SH-SY5Y (cell line): Measurements from ENCODE around the gene OTOGL.

Experiments
- GATA2 ChIP-seq: IDR thresholded peaks from 2 replicates; pipeline ENCODE4 v1.6.1; 2011; ENCODE audit warnings: mild to moderate bottlenecking, low read depth, low read length
- GATA3 ChIP-seq: IDR thresholded peaks from 2 replicates; pipeline ENCODE4 v1.6.1; 2011; ENCODE audit warnings: low read depth, mild to moderate bottlenecking, low read length, moderate library complexity

Gene OTOGL

GRCh38 chr12:80099259-80099658 lies at the start of gene OTOGL:
OTOGL (plus strand) TSS chr12:80099537; CDS start chr12:80209432, 109,895 bp downstream.
- no peak for TF ChIP-seq GATA3
- no peak for TF ChIP-seq GATA2

- no peak for TF ChIP-seq GATA2
Observed at GRCh38 chr12:80050236-80050635, 49.1 kb upstream of the OTOGL start.

DNA sequence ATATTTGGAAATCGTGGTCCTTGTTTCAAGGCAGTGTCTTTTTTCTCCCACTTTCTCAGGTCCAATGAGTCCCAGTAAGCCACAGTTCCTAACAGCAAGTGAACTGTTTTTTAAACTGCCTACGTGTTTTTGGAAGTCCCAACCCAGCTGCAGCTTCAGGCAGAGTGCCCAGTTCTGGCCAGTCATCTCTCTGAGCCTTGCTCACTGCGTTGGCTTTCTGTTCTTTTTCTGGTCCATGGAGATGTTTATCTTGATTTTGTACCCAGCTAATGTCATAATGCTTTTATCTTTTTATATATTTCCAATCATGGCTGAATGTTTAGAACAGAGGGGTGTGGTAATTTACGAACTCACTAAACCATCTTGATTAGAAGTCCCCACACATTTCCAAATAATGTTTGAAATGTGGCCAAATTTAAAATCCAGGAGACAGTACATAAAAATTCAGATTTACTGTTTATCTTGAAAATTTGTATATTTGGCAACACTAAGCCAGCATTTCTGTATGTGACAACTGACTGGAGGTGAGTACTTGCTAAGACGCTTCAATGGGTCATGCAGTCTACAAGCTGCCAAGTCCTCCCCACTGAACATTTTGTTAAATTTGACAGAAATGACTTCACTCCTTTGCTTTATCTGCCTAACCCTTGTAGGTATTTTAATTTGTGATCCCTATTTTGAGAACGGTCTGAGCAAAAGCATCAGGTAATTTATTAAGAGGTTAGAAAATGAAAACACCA lies 46.1 kb upstream of the OTOGL start:
- TF ChIP-seq GATA3: no peak
- TF ChIP-seq GATA2: peak; percentile 49; the same call in 1 of the 2 replicates

DNA sequence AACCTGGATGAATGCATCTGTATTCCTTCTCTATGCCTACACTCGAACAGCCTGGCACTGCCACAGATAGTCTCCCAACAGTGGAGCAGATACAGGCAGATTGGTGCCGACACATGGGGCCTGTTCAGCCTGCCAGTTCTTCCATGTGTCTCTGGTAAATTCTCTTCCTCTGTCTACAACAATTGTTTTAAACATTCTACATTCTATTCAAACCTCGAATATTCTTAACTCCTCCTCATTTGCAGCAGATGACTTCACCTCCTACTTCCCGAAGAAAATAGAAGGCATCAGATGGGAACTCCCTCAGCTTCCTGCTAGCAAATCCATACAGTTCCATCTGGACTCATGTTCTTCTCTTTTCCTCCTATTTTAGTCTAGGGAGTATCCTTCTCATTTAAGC lies 43.1 kb upstream of the OTOGL start:
- TF ChIP-seq GATA3 (no peak), GATA2 (no peak)

GRCh38 chr12:80056845-80057244 lies 42.5 kb upstream of the OTOGL start:
- TF ChIP-seq GATA2 (no peak), GATA3 (no peak)

DNA sequence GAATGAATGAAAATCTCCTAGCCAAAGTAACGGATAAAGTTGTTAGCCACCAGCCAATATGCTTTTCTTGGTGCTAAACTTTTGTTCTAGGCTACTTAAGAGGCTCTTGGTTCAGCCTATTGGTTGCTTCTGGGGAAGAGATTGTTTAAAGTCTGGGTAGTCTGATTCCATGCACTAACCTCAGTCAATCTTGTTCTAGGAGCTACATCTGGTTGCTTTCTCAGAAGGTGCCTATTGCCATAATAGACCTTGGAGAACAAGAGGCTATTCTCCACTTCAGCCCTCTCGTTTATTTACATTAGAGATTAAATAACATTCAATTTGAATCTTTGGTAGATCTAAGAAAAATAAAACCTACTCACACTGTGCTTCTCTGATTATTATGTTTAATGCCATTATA lies 40.8 kb upstream of the OTOGL start:
- TF ChIP-seq GATA3 (no peak), GATA2 (no peak)

DNA sequence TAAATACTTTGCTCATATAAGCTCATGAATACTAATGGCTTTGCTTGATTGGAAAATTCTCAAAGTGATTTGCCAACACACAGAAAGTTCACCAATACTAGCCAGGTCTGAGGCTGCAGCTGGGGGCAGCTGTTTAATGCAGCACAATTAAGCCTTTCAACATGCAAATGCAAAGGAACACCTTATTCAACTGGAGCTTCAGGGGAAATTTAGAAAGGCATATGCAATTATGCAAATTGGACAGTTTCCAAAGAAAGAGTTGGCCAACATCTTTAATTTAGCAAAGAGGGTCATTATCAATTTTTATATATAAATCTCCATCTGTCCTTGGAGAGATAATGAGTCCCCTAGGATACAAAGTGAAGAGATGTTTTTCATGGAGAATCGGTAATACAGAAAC lies 40.2 kb upstream of the OTOGL start:
- TF ChIP-seq GATA3 (no peak), GATA2 (no peak)

DNA sequence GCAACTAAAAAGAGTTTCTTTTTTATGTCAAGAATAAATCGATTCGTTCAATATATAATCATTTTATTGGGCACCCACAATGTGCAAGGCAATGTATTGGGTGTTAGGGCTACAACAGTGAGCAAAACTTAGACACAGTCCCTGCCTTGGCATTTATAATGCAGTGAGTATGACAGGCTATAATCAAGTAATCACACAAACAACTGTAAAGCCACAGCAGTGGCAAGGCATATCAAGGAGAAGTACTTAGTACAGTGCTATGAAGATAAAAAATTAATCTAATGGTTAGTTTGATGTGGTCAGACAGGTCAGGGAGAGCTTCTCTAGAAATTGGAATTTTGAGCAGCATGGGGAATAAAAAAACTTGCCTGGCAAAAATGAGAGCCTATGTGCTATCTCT lies 39.5 kb upstream of the OTOGL start:
- no peak for TF ChIP-seq GATA3
- TF ChIP-seq GATA2: no peak

- TF ChIP-seq GATA3 (no peak), GATA2 (no peak)
Observed at GRCh38 chr12:80064269-80064668, 35.1 kb upstream of the OTOGL start.

GRCh38 chr12:80064951-80065350 lies 34.4 kb upstream of the OTOGL start:
- TF ChIP-seq GATA3 (no peak), GATA2 (no peak)

DNA sequence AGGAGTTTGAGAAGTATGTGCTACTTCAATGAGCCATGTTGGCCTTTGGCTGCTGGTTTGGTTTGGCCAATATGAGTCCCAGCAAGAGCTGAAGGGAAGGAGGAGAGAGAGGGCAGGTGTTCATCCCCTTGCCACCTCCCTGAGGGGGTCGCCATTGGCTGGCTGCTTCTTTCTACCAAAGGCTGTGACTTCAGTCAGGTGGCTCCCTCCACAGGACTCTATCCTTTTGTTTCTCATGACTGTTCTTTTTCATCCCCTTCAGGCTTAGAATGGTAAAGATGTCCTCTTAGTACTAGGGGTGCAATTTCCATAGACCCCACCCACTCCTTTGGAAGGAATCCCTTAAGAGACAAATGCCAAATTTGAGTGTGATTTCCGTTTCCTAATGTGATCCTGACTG lies 31.2 kb upstream of the OTOGL start:
- TF ChIP-seq GATA2 (no peak), GATA3 (no peak)

- TF ChIP-seq GATA3 (no peak), GATA2 (no peak)
Observed at GRCh38 chr12:80086025-80086424, 13.3 kb upstream of the OTOGL start.

DNA sequence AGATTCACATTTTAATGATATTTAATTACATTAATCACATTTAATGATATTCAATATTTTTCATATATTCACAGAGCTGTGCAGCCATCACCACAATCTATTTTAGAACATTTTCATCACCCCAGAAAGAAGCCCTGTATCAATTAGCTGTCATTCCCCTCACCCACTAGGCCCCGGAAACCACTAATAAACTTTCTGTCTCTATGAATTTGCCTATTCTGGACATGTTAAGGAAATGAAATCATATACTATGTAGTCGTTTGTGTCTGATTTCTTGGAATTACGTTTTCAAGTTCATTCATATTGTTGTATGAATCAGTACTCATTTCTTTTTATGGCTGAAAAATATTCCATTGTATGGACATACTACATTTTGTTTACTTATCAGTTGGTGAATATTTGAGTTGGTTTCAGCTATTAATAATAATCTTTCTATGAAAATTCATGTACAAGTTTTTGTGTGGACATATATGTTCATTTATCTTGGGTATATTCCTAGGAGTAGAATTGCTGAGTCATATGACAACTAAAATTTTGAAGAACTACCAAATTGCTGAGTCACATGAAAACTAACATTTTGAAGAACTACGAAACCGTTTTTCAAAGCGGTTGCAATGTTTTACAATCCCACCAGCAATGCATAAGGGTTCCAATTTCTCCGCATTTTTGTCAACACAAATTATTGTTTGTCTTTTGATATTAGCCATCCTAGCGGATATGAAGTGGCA lies 11.7 kb upstream of the OTOGL start:
- TF ChIP-seq GATA3: no peak
- no peak for TF ChIP-seq GATA2

- no peak for TF ChIP-seq GATA2
- TF ChIP-seq GATA3: no peak
Observed at GRCh38 chr12:80100591-80100990, 1.3 kb downstream of the OTOGL start.

DNA sequence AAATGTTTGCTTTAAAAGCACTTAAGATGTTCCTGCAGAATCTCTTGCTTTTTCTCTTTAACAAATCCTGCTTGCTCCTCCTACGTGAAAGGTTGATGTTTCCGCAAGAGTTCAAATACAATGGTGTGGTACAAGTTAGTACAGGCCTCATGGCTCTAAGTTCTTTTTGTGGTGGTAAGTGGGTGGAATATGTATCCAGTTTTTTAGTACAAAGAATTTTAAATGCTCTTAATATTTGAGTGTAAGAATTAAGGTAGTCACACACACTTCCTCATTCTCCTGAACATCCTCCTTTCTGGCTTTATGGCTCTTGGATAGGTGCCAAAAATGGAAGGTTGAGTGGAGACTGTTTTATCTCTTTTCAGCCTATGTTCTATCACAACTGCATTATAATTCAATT lies 1.8 kb downstream of the OTOGL start:
- no peak for TF ChIP-seq GATA3
- no peak for TF ChIP-seq GATA2

DNA sequence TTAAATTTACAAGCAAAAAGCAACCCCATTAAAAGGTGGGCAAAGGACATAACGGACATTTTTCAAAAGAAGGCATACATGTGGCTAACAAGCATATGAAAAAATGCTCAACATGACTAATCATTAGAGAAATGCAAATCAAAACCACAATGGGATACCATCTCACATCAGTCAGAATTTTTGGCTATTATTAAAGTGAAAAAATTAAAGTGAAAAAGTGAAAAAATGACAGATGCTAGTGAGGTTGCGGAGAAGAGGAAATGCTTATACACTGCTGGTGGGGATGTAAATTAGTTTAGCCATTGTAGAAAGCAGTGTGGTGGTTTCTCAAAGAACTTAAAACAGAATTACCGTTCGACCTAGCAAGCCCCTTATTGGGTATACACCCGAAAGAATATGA lies 7.9 kb downstream of the OTOGL start:
- TF ChIP-seq GATA3: no peak
- TF ChIP-seq GATA2: no peak
